HG03095 (cell line): Measurements from ENCODE around the gene PIGX.

Experiments
- ATAC-seq: cut with Tn5 transposase; IDR thresholded peaks from one replicate; pipeline ENCODE4 v1.9.1; 2021; ENCODE audit warnings: moderate library complexity; ENCODE audit not compliant: unreplicated experiment

The PIGX gene

GRCh38 chr3:196754091-196754981 lies 42.2 kb downstream of the PIGX start:
- no peak for ATAC-seq

DNA sequence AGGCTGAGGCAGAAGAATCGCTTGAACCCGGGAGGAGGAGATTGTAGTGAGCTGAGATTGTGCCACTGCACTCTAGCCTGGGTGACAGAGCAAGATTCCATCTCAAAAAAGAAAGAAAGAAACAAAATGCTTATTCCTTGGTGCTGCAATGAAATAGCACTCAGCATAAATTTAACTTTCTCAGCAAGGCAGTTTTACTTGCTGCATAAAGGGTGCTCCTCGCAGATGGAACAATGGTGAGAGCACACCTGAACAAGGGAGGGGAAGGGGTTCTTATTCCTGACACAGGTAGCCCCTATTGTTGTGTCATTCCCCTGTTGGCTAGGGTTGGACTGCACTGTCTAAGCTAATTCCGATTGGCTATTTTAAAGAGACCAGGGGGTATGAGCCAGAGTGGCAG lies 44.6 kb downstream of the PIGX start:
- no peak for ATAC-seq

DNA sequence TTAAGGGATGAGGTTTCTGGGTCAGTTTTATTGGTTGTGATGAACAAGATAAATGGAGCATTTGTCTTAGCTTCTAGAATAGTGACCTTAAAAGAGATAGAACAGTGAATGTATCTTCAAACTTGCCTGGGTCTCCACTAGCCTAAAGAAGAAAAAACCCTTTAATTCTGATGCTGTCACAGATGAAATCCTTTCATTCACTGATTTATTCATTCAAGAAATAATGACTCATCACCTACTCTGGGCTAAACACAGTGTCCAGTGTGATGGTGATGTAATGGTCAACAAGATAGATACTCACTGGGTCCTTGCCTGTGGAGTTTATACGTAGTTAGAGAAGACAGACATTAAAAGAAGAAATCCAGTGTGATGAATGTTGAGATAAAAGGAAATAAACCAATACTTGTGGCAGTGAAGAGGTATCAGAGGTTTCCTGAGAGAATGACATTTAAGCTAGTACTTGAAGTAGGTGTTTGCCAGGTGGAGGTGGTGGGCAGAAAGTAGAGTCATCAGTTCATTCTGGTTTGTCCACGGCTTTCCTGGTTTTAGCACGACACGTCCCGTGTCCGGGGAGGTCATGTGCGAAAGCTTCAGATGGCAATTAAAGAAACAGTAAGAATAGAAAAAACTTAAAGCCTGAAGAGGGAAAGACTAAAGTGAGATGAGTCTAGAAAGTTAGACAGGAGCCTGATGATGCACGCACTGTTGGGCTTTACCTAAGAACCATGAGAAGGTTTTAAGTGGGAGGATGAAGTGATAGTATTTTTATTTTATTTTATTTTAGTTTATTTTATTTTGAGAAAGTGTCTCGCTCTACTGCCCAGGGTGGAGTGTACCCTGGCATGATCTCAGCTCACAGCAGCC lies 45.9 kb downstream of the PIGX start:
- no peak for ATAC-seq

- no peak for ATAC-seq
Measured at GRCh38 chr3:196763179-196763578, 51.0 kb downstream of the PIGX start.

GRCh38 chr3:196765454-196765853 lies 53.3 kb downstream of the PIGX start:
- ATAC-seq = no peak

- ATAC-seq = no peak
Measured at GRCh38 chr3:196771067-196771466, 58.9 kb downstream of the PIGX start.

DNA sequence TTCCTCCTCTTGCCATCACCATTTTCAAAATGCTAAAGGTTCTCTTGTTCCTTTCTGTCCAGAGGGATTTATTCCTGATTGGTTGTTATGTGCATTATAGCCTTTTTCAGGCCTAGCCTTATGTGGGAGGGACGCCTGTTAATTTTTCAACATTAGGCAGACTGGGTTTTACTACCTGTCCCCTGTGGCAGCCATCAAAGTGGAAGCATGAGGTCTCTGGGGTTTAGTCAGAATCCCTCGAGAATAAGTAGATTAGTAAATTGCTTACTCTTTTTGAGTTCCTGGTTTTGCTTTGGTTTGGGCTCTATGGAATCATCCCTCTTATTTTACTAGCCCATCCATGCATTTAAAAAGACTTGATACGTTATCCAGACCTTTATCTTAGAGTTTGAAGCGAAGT lies 59.9 kb downstream of the PIGX start:
- no peak for ATAC-seq

GRCh38 chr3:196772897-196773296 lies 60.7 kb downstream of the PIGX start:
- ATAC-seq = no peak

- no peak for ATAC-seq
Measured at GRCh38 chr3:196774191-196774820, 62.1 kb downstream of the PIGX start.

DNA sequence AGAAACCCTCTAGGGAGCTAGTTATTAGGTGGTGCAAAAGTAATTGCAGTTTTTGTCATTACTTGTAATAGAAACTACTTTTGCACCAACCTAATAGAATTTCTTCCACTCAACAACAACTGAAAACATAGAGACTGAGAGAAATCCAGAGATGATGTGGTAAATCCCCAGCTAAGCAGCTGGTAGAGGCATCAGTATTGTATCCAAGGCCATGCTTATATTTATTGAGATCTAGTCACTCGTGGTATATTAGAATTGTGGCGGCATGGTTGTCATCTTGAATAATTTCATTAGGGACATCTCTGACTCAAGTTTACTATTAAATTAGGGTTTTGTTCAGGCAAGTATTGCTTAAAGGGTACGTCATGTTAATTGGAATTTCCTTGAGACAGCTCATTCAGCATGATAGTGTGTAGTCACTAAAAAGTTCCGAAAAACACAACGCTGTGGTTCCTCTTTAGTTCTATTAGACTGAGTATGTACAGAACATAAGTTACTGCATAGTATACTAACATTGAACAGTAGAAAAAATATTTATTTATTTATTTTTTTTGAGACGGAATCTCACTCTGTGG lies 62.8 kb downstream of the PIGX start:
- no peak for ATAC-seq

GRCh38 chr3:196775938-196776337 lies 63.8 kb downstream of the PIGX start:
- ATAC-seq = no peak

GRCh38 chr3:196777836-196778235 lies 65.7 kb downstream of the PIGX start:
- no peak for ATAC-seq

- ATAC-seq = no peak
Measured at GRCh38 chr3:196778755-196779154, 66.6 kb downstream of the PIGX start.

DNA sequence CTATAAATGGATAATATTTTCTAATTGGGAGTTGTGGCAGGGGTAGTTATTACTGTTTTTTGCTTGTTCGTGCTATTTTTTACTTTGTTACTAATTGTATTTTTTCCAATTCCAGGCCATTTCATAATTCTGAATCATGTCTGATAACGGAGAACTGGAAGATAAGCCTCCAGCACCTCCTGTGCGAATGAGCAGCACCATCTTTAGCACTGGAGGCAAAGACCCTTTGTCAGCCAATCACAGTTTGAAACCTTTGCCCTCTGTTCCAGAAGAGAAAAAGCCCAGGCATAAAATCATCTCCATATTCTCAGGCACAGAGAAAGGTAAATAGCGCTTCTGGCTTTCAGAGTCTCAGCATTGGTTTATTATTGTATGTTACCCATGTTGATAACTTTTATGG lies 70.3 kb downstream of the PIGX start:
- ATAC-seq = no peak
